Mucosa of descending colon (tissue), 3 donors: Measurements from ENCODE around the gene SYNDIG1. TPM values are rescaled to one million over a fixed set of nuclear protein-coding genes. Genes with fewer than 3 reads are reported as not detected.

ENCODE experiments used
- ATAC-seq: fragments of 200-7000 bp; cut with Tn5 transposase; one replicate; pipeline ENCODE4 v1.9.1; 2020; ENCODE audit warnings: mild to moderate bottlenecking, moderate library complexity
- DNase-seq, 3 donors: peaks; one replicate each; pipeline ENCODE4 v3.0.0-alpha.2; 2020
- H3K36me3 ChIP-seq: fragments of 200-600 bp; one replicate; pipeline ENCODE4 v1.8.0; 2021; ENCODE audit warnings: low read depth, mild to moderate bottlenecking
- H3K4me1 ChIP-seq: fragments of 200-600 bp; one replicate; pipeline ENCODE4 v1.8.0; 2021; ENCODE audit warnings: low read depth, mild to moderate bottlenecking
- H3K4me3 ChIP-seq: fragments of 200-600 bp; one replicate; pipeline ENCODE4 v1.8.0; 2021; ENCODE audit warnings: mild to moderate bottlenecking
- H3K9me3 ChIP-seq: fragments of 200-600 bp; one replicate; pipeline ENCODE4 v1.8.0; 2021; ENCODE audit warnings: mild to moderate bottlenecking
- intact Hi-C, 2 donors: fragments of 100-400 bp; cut with DNase I in 1 of 2; cut with micrococcal nuclease in 1 of 2; formaldehyde crosslinking; loops; one replicate each; pipeline versions ENCODE4 v1.11.0 to v1.11.1; 2022; cut with DNase I, micrococcal nuclease
- total RNA-seq, 3 donors: library from RNA; stranded (reverse); fragmentation: NEBNext Ultra II Directional in 2 of 3; extraction: Animal tissue kit (Norgen Biotek cat#: 25700) in 2 of 3; gene quantifications; one replicate each; pipeline versions ENCODE4 v1.2.1 to v1.2.4, GENCODE V29; 2021 to 2023
- TF ChIP-seq, protein P1 (sequence below): fragments of 200-600 bp; IDR thresholded peaks from one replicate; pipeline ENCODE4 v1.8.0; 2022; ENCODE audit warnings: antibody characterized with exemption, mild to moderate bottlenecking
- donor health status: DM: no; HTN: no; CAD: no; lungs with moderate emphysema.
- donor health status: DM: no; HTN: no; CAD: no.
- donor health status: DM: no; HTN: yes; CAD: no.

The SYNDIG1 gene
- total RNA-seq, 3 donors from 2014 or later: 0.12 to 0.46 (median 0.35) TPM

DNA sequence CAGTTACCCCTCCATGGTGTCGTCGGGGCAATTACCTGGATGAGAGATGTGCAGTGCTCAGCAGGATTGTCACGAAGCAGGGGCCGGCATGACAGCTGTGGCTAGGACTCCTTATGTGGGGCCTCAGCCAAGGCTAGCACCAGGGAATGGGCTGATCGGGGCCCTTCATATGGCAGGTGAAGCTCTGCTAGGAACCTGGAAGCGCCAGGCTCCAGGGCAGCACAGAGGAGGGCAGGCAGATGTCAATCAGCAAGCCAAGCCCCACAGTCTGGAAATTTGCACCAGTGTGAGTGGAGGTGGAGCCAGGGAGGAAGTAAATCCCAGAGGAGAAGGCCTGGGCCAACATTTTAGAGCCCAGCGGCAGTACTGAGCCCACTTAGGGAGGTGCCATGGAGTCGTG lies 21.2 kb downstream of the SYNDIG1 start:
- Histone ChIP-seq H3K4me3 (no peak overlapping the region), H3K9me3 (no peaks in the 10 kb centered on the region), H3K36me3 (no peaks in the 10 kb centered on the region), H3K4me1 (peaks cover 13% of the 10 kb centered on the region)
- intact Hi-C loops: no loop called here
- no peak for DNase-seq
- TF ChIP-seq, protein P1, sequence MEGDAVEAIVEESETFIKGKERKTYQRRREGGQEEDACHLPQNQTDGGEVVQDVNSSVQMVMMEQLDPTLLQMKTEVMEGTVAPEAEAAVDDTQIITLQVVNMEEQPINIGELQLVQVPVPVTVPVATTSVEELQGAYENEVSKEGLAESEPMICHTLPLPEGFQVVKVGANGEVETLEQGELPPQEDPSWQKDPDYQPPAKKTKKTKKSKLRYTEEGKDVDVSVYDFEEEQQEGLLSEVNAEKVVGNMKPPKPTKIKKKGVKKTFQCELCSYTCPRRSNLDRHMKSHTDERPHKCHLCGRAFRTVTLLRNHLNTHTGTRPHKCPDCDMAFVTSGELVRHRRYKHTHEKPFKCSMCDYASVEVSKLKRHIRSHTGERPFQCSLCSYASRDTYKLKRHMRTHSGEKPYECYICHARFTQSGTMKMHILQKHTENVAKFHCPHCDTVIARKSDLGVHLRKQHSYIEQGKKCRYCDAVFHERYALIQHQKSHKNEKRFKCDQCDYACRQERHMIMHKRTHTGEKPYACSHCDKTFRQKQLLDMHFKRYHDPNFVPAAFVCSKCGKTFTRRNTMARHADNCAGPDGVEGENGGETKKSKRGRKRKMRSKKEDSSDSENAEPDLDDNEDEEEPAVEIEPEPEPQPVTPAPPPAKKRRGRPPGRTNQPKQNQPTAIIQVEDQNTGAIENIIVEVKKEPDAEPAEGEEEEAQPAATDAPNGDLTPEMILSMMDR: no peak
- no peak for ATAC-seq

DNA sequence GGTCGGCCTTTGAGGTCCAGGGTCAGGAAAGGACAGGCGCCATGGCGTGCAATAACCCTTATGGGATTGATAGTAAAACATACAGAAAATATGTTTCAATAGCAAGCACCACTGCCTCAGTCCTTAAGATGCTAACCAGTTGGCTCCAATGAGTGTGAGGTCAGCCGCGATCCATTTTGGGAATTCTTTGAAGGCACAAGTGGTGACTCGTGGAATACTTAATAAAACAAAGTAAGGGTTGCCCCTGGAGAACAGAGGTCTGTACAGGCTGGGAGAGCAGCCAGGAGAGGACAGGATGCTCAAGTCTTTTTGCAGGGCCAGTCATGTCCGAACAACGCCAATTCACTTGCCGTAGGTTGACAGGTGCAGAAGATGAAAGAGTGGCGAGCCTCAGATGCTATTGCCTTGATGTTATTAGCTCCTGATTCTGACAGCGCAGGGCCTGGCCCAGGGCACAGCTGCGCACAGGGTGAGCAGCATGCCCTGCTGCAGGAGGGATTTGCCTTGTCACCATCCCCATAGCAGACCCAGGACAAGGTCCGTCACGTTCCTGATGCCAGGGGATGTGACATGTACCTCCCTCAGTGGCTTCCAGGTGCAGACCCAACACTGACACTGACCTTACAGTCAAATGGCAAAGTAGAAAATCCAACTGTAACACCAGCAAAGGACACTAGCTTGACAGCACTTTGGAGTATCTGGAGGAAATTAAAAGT lies 21.8 kb downstream of the SYNDIG1 start:
- no peak for ATAC-seq
- TF ChIP-seq, protein P1: no peak
- no peak for DNase-seq
- peaks cover 13% of the 10 kb centered on the region for H3K4me1 ChIP-seq
- no peaks in the 10 kb centered on the region for H3K9me3 ChIP-seq
- H3K4me3 ChIP-seq: no peak overlapping the region
- intact Hi-C loops: no loop called here
- H3K36me3 ChIP-seq: no peaks in the 10 kb centered on the region

DNA sequence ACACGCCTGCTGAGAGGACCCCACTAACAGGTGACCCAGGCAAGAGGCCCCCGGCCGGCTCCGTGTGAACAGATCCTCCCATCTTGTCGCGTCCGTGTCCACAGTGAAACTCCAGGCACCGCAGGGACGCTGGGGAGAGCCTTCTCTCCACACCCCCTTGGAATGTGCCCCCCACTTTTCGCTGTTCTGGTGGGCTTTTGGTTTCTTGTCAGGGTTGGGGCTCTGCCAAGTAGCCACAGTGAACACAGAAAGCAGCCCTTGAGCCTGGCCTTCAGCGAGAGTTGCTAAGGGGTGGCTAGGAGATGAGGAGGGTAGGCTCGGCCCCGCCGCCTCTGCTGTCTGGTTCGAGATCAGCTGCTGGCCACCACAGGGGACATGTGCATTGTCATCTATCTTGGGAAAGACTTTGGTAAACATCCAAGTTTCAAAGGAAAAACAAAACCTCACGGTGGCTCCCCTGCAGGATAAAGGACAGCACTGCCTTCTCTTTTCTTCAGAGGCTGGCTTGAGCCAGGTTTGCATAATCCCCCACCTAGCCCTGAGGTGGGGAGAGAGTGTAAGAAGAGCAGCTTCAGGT lies 22.7 kb downstream of the SYNDIG1 start:
- H3K9me3 ChIP-seq: no peaks in the 10 kb centered on the region
- ATAC-seq (no peak), DNase-seq (no peak)
- TF ChIP-seq, protein P1: no peak
- H3K36me3 ChIP-seq: no peaks in the 10 kb centered on the region
- H3K4me3 ChIP-seq: no peak overlapping the region
- peaks cover 13% of the 10 kb centered on the region for H3K4me1 ChIP-seq
- intact Hi-C loops: no loop called here

DNA sequence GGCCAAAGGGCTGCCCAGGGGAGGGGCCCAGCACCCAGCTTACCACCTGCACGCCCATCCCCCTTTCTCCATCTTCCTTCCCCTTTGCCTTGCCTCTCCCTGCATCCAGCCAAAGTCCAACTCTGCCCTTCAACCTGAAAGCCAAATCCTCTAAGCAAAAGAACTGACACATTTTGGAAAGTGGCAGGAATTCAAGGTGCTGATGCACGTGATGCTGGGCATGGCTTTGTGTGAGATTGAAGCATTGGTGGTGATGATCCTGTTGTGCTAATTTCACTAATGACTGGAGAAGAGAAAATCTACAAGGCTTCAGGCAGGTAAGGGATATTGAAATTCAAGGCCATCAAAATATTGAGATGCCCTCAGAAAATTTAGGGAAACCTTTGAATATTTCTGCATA lies 23.3 kb downstream of the SYNDIG1 start:
- H3K4me3 ChIP-seq: no peak overlapping the region
- intact Hi-C loops: no loop called here
- peaks cover 10% of the 10 kb centered on the region for H3K4me1 ChIP-seq
- TF ChIP-seq, protein P1: no peak
- H3K9me3 ChIP-seq: no peaks in the 10 kb centered on the region
- no peaks in the 10 kb centered on the region for H3K36me3 ChIP-seq
- ATAC-seq (no peak), DNase-seq (no peak)

DNA sequence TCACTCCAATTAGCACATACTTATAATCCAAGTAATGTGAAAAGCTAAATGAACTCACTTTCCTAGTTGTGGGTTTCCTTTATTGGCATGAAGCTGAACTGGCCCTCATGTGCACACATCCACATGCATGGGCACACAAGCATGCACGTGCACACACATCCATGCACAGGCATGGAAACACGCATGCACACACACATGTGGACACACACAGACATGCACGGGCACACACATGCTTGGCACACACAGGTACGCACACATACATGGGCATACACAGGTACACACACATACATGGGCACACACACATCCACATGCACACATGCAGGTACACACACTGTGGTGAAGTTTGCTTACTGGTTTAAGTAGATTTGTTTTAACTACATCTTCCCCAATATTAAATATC lies 23.8 kb downstream of the SYNDIG1 start:
- H3K4me3 ChIP-seq: no peak overlapping the region
- H3K36me3 ChIP-seq: no peaks in the 10 kb centered on the region
- intact Hi-C loops: no loop called here
- TF ChIP-seq, protein P1: no peak
- peaks cover 6% of the 10 kb centered on the region for H3K4me1 ChIP-seq
- no peak for ATAC-seq
- H3K9me3 ChIP-seq: no peaks in the 10 kb centered on the region
- no peak for DNase-seq
